Neural progenitor cell (in vitro differentiated cells): ENCODE measurements around the gene MROH8.

Experiments
- CTCF ChIP-seq: fragments of 200-600 bp; sonication (generic); IDR thresholded peaks from 2 replicates; pipeline ENCODE4 v1.5.1; 2017; ENCODE audit warnings: antibody characterized with exemption, mild to moderate bottlenecking
- EZH2 ChIP-seq: fragments of 200-600 bp; sonication (generic); IDR thresholded peaks from 2 replicates; pipeline ENCODE4 v1.6.1; 2017; ENCODE audit warnings: antibody characterized with exemption, mild to moderate bottlenecking, moderate library complexity
- EZH2phosphoT487 ChIP-seq: fragments of 200-600 bp; sonication (generic); IDR thresholded peaks from 2 replicates; pipeline ENCODE4 v1.6.1; 2017; ENCODE audit warnings: antibody characterized with exemption

- TF ChIP-seq EZH2, result no peak
- no peak for TF ChIP-seq CTCF
- TF ChIP-seq EZH2phosphoT487, result no peak
Measured at GRCh38 chr20:37075932-37076685, 103.2 kb downstream of the MROH8 start.
